HG03571 (cell line): Measurements from ENCODE around the gene TIMM10B.

Experiments used
- ATAC-seq: cut with Tn5 transposase; IDR thresholded peaks from one replicate; pipeline ENCODE4 v1.9.1; 2021; ENCODE audit not compliant: unreplicated experiment

TIMM10B gene

GRCh38 chr11:6481012-6481923 is at the start of gene TIMM10B, which contains the start of gene ARFIP2:
Gene TIMM10B (plus strand): TSS chr11:6481501. CDS start chr11:6481517, 16 bp downstream.
Gene ARFIP2 (minus strand): TSS chr11:6481331. CDS start chr11:6480421, 910 bp downstream.
- peak; percentile 99 for ATAC-seq

GRCh38 chr11:6431861-6432260 is 49.4 kb upstream of the TIMM10B start:
- no peak for ATAC-seq

GRCh38 chr11:6433998-6434660 is 47.2 kb upstream of the TIMM10B start:
- peak; percentile 46 for ATAC-seq

- no peak for ATAC-seq
These were observed 43.9 kb upstream of the TIMM10B start for GRCh38 chr11:6437423-6437822.

GRCh38 chr11:6437993-6438392 is 43.3 kb upstream of the TIMM10B start:
- ATAC-seq = no peak

- no peak for ATAC-seq
These were observed 42.2 kb upstream of the TIMM10B start for GRCh38 chr11:6438979-6439571.

GRCh38 chr11:6440906-6441358 is 40.4 kb upstream of the TIMM10B start, which contains the start of gene HPX:
Gene HPX (minus strand): TSS chr11:6440987. CDS start chr11:6440963, 24 bp downstream.
- no peak for ATAC-seq

- no peak for ATAC-seq
These were observed 38.9 kb upstream of the TIMM10B start for GRCh38 chr11:6442441-6442840.

- ATAC-seq = peak; percentile 66
These were observed 37.9 kb upstream of the TIMM10B start for GRCh38 chr11:6443269-6444003.

GRCh38 chr11:6448574-6448973 is 32.7 kb upstream of the TIMM10B start:
- ATAC-seq = no peak

- no peak for ATAC-seq
These were observed 29.1 kb upstream of the TIMM10B start for GRCh38 chr11:6452219-6452618.

GRCh38 chr11:6453152-6453551 is 28.1 kb upstream of the TIMM10B start:
- no peak for ATAC-seq

GRCh38 chr11:6455070-6455469 is 26.2 kb upstream of the TIMM10B start:
- no peak for ATAC-seq

GRCh38 chr11:6456361-6457073 is 24.8 kb upstream of the TIMM10B start:
- ATAC-seq = no peak

- no peak for ATAC-seq
These were observed 23.6 kb upstream of the TIMM10B start for GRCh38 chr11:6457581-6458320.

GRCh38 chr11:6458352-6459098 is 22.8 kb upstream of the TIMM10B start:
- ATAC-seq = no peak

- ATAC-seq = no peak
These were observed 22.2 kb upstream of the TIMM10B start for GRCh38 chr11:6459099-6459450.

GRCh38 chr11:6468712-6469495 is 12.4 kb upstream of the TIMM10B start:
- ATAC-seq = peak; percentile 59
